Thoracic aorta (tissue), 2 donors: ENCODE results near the gene KY. TPM values are rescaled to one million over a fixed set of nuclear protein-coding genes. Genes with fewer than 3 reads are reported as not detected.

Experiments
- ATAC-seq: fragments of 150-250 bp; one replicate; pipeline ENCODE4 v1.8.0; 2017; ENCODE audit warnings: low read depth; ENCODE audit not compliant: insufficient number of reproducible peaks, low FRiP score
- DNase-seq: peaks from one replicate; pipeline ENCODE4 v3.0.0-alpha.2; 2020; ENCODE audit warnings: low spot score
- H3K27ac ChIP-seq, 2 donors: fragments of 200-600 bp; sonication (generic); 1 replicate in 1 of 2; 2 replicates in 1 of 2; pipeline ENCODE4 v1.5.1; 2016; ENCODE audit warnings: mild to moderate bottlenecking in 2 of 2, moderate library complexity in 2 of 2
- H3K27me3 ChIP-seq: fragments of 200-600 bp; sonication (generic); replicated peaks from 2 replicates; pipeline ENCODE4 v1.6.0; 2016; ENCODE audit warnings: mild to moderate bottlenecking; ENCODE audit not compliant: insufficient read depth
- H3K36me3 ChIP-seq: fragments of 200-600 bp; sonication (generic); one replicate; pipeline ENCODE4 v1.5.1; 2016
- H3K4me1 ChIP-seq, 2 donors: fragments of 200-600 bp; sonication (generic); 1 replicate in 1 of 2; 2 replicates in 1 of 2; pipeline versions ENCODE4 v1.5.1 to v1.6.0; 2016; ENCODE audit warnings: low read depth in 2 of 2, mild to moderate bottlenecking in 1 of 2; ENCODE audit not compliant: control insufficient read depth in 1 of 2
- H3K4me3 ChIP-seq: fragments of 200-600 bp; sonication (generic); 2 replicates; pipeline ENCODE4 v1.5.1; 2016; ENCODE audit warnings: mild to moderate bottlenecking
- H3K9me3 ChIP-seq: fragments of 200-600 bp; sonication (generic); 2 replicates; pipeline ENCODE4 v1.5.1; 2016
- total RNA-seq, 2 donors: library from RNA; depleted of rRNA; stranded (reverse); fragments of >200 nt; gene quantifications; one replicate each; pipeline versions ENCODE4 v1.1.0 to v1.2.3, GENCODE V29; 2016
- TF ChIP-seq, protein P1 (sequence below): fragments of 200-600 bp; sonication (generic); IDR thresholded peaks from one replicate; pipeline ENCODE4 v1.5.1; 2019; ENCODE audit warnings: antibody characterized with exemption

The KY gene
- total RNA-seq, 2 donors from 2014 or later = 1.3 to 2.6 TPM

DNA sequence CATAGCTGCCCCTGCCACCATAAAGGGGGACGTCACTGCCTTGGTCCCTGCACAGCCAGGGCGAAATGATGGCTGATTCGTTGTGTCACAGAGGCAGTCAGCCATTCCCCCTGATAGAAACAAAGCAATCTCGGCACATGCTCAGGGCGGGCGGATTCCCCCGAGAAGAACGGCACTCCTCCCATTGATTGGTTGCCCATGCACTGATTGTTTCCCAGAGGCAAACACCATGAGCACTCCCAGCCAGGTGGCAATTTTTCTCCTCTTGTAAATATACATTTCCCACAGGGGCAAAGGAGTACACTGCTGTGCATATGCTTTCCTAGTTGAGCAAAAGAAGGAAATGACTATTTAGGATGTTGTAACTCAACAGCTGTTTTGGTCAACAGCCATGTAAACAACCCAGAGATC lies 56.5 kb downstream of the KY start:
- H3K4me1 ChIP-seq = no peaks in the 10 kb centered on the region
- no peak overlapping the region for H3K27ac ChIP-seq
- no peak overlapping the region for H3K4me3 ChIP-seq
- no peaks in the 10 kb centered on the region for H3K9me3 ChIP-seq
- no peak for ATAC-seq
- H3K27me3 ChIP-seq = no peaks in the 10 kb centered on the region
- TF ChIP-seq, protein P1, sequence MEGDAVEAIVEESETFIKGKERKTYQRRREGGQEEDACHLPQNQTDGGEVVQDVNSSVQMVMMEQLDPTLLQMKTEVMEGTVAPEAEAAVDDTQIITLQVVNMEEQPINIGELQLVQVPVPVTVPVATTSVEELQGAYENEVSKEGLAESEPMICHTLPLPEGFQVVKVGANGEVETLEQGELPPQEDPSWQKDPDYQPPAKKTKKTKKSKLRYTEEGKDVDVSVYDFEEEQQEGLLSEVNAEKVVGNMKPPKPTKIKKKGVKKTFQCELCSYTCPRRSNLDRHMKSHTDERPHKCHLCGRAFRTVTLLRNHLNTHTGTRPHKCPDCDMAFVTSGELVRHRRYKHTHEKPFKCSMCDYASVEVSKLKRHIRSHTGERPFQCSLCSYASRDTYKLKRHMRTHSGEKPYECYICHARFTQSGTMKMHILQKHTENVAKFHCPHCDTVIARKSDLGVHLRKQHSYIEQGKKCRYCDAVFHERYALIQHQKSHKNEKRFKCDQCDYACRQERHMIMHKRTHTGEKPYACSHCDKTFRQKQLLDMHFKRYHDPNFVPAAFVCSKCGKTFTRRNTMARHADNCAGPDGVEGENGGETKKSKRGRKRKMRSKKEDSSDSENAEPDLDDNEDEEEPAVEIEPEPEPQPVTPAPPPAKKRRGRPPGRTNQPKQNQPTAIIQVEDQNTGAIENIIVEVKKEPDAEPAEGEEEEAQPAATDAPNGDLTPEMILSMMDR = no peak
- H3K36me3 ChIP-seq = no peaks in the 10 kb centered on the region
- no peak for DNase-seq

DNA sequence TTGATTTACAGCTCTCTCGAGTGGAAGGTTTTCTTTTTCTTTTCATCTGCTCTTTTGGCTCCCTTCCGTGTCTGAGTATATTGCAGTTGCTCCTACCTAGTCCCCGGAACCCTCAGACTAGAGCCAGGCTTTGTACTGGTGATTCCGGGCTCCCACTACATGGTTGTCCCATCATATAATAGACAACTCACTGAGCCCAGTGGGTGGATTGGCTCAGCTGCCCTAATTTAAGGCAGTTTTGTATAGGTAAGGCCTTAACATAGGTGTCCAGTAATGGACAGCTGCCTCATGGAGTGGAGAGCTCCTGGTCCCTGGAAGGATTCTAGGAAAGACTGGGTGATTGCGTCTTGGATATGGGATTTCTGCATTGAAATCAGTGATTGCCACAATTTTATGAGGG lies 58.0 kb downstream of the KY start:
- no peaks in the 10 kb centered on the region for H3K27me3 ChIP-seq
- H3K36me3 ChIP-seq = no peaks in the 10 kb centered on the region
- H3K4me1 ChIP-seq = no peaks in the 10 kb centered on the region
- TF ChIP-seq, protein P1 = no peak
- DNase-seq (no peak), ATAC-seq (no peak)
- no peak overlapping the region for H3K4me3 ChIP-seq
- H3K9me3 ChIP-seq = no peaks in the 10 kb centered on the region
- H3K27ac ChIP-seq = no peak overlapping the region

DNA sequence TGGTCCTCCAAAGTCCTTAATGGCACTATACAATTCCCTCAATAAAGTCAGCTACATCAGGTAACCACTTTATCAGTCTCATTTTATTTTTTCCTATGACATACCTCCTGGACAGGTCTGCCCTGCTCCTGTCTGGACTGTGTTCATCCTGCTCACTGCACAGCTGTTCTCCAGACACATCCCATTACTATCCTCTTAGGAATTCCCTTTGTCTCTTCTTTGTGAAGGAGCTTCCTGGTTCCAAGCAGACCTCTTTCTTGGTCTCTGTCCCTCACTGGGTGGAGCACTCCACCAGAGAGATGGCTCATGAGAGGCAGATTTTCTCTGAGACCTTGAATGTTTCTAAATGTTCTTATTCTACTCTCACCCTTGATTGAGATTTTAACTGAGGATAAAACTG lies 60.1 kb downstream of the KY start:
- Histone ChIP-seq H3K36me3 (no peaks in the 10 kb centered on the region), H3K27me3 (no peaks in the 10 kb centered on the region), H3K4me3 (no peak overlapping the region), H3K4me1 (no peaks in the 10 kb centered on the region), H3K27ac (no peak overlapping the region), H3K9me3 (no peaks in the 10 kb centered on the region)
- DNase-seq = no peak
- TF ChIP-seq, protein P1 = no peak
- no peak for ATAC-seq

DNA sequence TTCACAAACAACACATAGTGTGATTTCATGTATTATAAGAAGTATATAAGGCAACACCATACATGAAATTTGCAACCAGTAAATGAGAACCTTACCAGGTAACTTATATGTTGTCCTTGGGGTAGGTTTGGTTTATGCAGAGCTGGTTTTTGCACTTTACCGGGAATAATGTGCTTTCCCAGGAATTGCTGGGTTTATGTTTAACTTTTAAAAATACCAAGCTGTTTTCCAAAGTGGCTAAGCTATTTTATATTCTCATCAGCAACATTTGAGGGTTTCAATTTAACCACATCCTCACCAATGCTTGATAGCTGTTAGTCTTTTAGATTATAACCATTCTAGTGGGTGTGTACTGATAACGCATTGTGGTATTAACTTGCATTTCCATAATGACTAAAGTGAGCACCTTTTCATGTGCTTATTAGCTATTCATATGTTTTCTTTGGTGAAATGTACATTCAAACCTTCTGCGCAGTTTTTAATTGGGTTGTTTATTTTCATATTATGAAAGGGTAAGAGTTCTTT lies 71.6 kb downstream of the KY start:
- no peaks in the 10 kb centered on the region for H3K27me3 ChIP-seq
- no peak overlapping the region for H3K27ac ChIP-seq
- H3K9me3 ChIP-seq = no peaks in the 10 kb centered on the region
- H3K4me3 ChIP-seq = no peak overlapping the region
- ATAC-seq (no peak), DNase-seq (no peak)
- TF ChIP-seq, protein P1 = no peak
- no peaks in the 10 kb centered on the region for H3K36me3 ChIP-seq
- no peaks in the 10 kb centered on the region for H3K4me1 ChIP-seq

DNA sequence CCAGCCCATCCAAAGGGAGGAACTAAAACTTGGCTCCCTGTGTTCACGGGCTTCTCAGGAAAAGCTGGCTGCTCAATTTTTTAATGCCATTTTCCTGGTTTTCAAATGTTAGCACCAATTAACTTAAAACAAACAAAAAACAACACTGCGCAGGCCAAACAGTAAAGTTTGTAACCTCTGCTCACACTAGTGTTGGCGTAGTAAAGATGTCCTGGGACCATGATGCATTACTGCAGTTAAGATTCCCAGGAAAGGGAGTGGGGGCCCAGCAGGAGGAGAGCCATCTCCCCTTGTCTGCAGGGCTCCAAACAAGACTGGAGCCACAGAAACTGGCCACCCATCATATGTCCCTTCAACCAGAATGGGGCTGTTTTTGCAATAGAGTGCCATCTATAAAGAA lies 74.0 kb downstream of the KY start:
- TF ChIP-seq, protein P1 = no peak
- DNase-seq (no peak), ATAC-seq (no peak)
- Histone ChIP-seq H3K27ac (no peak overlapping the region), H3K9me3 (no peaks in the 10 kb centered on the region), H3K36me3 (no peaks in the 10 kb centered on the region), H3K27me3 (no peaks in the 10 kb centered on the region), H3K4me1 (no peaks in the 10 kb centered on the region), H3K4me3 (no peak overlapping the region)
